Endothelial cell (in vitro differentiated cells): Measurements from ENCODE around the gene C1QA. TPM values are rescaled to one million over a fixed set of nuclear protein-coding genes. Genes with fewer than 3 reads are reported as not detected.

Experiments
- DNase-seq: peaks from one replicate; pipeline ENCODE4 v3.0.0; 2021; ENCODE audit warnings: low spot score
- H3K27ac Mint-ChIP-seq: one replicate; pipeline ENCODE4 v1.8.0; 2021; ENCODE audit warnings: mixed read lengths, inconsistent platforms; ENCODE audit not compliant: unreplicated experiment
- H3K27me3 Mint-ChIP-seq: one replicate; pipeline ENCODE4 v1.8.0; 2021; ENCODE audit warnings: mild to moderate bottlenecking, moderate library complexity, mixed read lengths, inconsistent platforms; ENCODE audit not compliant: unreplicated experiment
- H3K36me3 Mint-ChIP-seq: one replicate; pipeline ENCODE4 v1.8.0; 2021; ENCODE audit warnings: mild to moderate bottlenecking, low read depth, mixed read lengths, inconsistent platforms; ENCODE audit not compliant: unreplicated experiment
- H3K4me1 Mint-ChIP-seq: one replicate; pipeline ENCODE4 v1.8.0; 2021; ENCODE audit warnings: mild to moderate bottlenecking, mixed read lengths, inconsistent platforms; ENCODE audit not compliant: unreplicated experiment
- H3K4me3 Mint-ChIP-seq: one replicate; pipeline ENCODE4 v1.8.0; 2021; ENCODE audit warnings: mild to moderate bottlenecking, mixed read lengths, inconsistent platforms; ENCODE audit not compliant: unreplicated experiment
- H3K9me3 Mint-ChIP-seq: one replicate; pipeline ENCODE4 v1.8.0; 2021; ENCODE audit warnings: mixed read lengths, inconsistent platforms; ENCODE audit not compliant: unreplicated experiment
- CTCF ChIP-seq: fragments of 200-600 bp; sonication (generic); IDR thresholded peaks from one replicate; pipeline ENCODE4 v1.5.0; 2021; ENCODE audit warnings: antibody characterized with exemption; ENCODE audit not compliant: unreplicated experiment
- total RNA-seq: library from RNA; stranded (reverse); fragmentation: NEBNext Ultra II Directional; extraction: Animal tissue kit (Norgen Biotek cat#: 25700); gene quantifications from one replicate; pipeline ENCODE4 v1.2.1, GENCODE V29; 2021; ENCODE audit not compliant: unreplicated experiment

Gene C1QA
- total RNA-seq, 1 donor from 2014 or later = not detected

DNA sequence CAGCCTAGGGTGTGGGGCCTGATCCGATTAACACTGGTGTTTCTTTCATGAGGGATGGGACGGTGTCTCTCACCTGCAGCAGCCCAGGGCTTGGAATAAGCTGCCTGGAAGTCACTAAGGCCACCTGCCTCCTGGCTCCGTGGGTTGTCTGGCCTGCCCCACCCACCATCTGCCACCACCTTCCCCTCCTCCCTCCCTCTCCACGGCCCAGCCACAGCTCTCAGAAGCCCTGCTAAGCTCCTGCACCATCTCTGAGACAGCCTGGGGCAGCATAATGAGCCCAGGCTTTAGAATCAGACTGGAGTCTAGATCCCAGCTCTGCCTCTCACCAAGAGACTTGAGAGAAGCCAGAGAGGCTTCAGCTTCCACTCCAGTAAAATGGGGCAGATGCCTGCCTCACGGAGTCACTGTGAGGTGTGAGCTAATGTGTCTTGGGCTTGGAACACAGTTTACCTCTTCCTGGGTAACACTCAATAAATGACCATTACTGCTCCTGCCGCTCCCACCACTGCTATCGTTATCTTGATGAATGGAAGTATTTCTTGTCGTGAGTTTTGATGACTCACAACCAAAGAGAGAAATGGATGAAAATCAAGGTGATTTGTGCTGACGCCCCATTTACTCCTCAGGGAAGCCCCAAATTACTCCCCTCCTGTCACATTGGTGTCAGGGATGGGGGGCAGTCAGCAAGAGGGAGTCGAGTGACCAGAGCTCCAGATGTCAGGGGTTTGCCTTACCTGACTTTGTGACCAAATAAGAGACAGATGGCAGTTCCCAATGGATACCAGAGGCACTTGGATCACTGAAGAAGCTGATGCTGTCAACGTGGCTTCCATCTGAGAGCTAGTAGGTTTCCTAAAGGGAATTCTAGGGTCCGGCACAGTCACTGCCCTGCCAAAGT lies 23.5 kb upstream of the C1QA start:
- no peak overlapping the region for H3K4me3 Mint-ChIP-seq
- peaks cover 8% of the 10 kb centered on the region for H3K27me3 Mint-ChIP-seq

GRCh38 chr1:22613572-22613918 lies 22.9 kb upstream of the C1QA start:
- Mint-ChIP-seq H3K27ac (no peak overlapping the region), H3K36me3 (no peaks in the 10 kb centered on the region), H3K27me3 (peaks cover 7% of the 10 kb centered on the region), H3K4me1 (no peaks in the 10 kb centered on the region), H3K9me3 (no peaks in the 10 kb centered on the region), H3K4me3 (no peak overlapping the region)
- no peak for TF ChIP-seq CTCF
- no peak for DNase-seq

More for the DNA sequence above, 23.5 kb upstream of the C1QA start:
- DNase-seq = no peak
- H3K36me3 Mint-ChIP-seq = no peaks in the 10 kb centered on the region
- H3K4me1 Mint-ChIP-seq = peaks cover 4% of the 10 kb centered on the region
- H3K9me3 Mint-ChIP-seq = no peaks in the 10 kb centered on the region
- TF ChIP-seq CTCF = no peak
- no peak overlapping the region for H3K27ac Mint-ChIP-seq

- H3K4me3 Mint-ChIP-seq = no peak overlapping the region
- no peak for DNase-seq
- peaks cover 7% of the 10 kb centered on the region for H3K27me3 Mint-ChIP-seq
- no peaks in the 10 kb centered on the region for H3K36me3 Mint-ChIP-seq
- no peaks in the 10 kb centered on the region for H3K9me3 Mint-ChIP-seq
- H3K4me1 Mint-ChIP-seq = no peaks in the 10 kb centered on the region
- TF ChIP-seq CTCF = no peak
- H3K27ac Mint-ChIP-seq = no peak overlapping the region
Measured at GRCh38 chr1:22613951-22614350, 22.5 kb upstream of the C1QA start.

DNA sequence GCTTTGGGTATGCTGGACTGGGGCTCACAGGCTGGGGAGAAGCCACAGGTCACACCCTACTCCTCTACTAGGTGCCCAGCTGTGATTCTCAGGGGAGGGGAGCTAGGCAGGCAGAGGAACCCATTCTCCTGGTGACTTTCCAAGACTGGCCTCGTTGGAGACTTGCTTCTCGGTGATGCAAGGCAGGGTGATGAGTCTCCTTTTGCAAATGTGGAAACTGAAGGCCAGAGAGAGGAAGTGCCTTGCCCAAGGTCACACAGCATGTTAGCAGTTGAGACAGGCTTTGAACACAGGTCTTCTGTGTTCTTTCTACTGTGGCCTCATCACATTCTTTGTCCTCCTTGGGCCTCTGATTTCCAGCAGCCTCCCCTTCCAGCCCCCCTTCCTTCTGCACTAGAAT lies 20.5 kb upstream of the C1QA start:
- no peak overlapping the region for H3K4me3 Mint-ChIP-seq
- no peak overlapping the region for H3K27ac Mint-ChIP-seq
- no peak for TF ChIP-seq CTCF
- H3K4me1 Mint-ChIP-seq = no peaks in the 10 kb centered on the region
- DNase-seq = no peak
- no peaks in the 10 kb centered on the region for H3K36me3 Mint-ChIP-seq
- peaks cover 4% of the 10 kb centered on the region for H3K27me3 Mint-ChIP-seq
- no peaks in the 10 kb centered on the region for H3K9me3 Mint-ChIP-seq

GRCh38 chr1:22616571-22616970 lies 19.9 kb upstream of the C1QA start:
- H3K9me3 Mint-ChIP-seq = no peaks in the 10 kb centered on the region
- H3K27ac Mint-ChIP-seq = no peak overlapping the region
- H3K27me3 Mint-ChIP-seq = peaks cover 4% of the 10 kb centered on the region
- TF ChIP-seq CTCF = no peak
- no peak overlapping the region for H3K4me3 Mint-ChIP-seq
- no peaks in the 10 kb centered on the region for H3K36me3 Mint-ChIP-seq
- no peak for DNase-seq
- H3K4me1 Mint-ChIP-seq = no peaks in the 10 kb centered on the region
